HuH-7 (cell line): ENCODE measurements around the gene ST3GAL6.

Experiments
- DNase-seq: peaks from one replicate; pipeline ENCODE4 v3.0.0; 2011; ENCODE audit warnings: low spot score

ST3GAL6 gene

DNA sequence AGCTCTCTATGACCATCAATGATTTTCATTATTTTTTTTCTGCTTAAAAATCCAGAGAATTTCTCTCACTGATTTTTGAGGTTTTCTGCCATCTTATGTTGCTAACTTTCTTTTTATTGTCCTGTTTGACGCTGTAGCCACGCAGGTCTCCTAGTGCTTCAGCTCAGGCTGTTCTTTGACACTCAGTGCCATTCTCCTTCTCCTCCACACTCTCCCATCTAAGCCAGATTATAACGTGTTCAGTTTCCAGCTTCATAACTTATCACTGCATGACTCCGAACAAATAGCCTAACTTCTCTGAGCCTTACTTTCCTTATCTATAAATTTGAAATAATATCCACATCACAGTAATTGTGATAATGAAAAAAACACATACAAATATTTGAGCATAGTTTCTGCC is 22.8 kb upstream of the ST3GAL6 start:
- DNase-seq: no peak

DNA sequence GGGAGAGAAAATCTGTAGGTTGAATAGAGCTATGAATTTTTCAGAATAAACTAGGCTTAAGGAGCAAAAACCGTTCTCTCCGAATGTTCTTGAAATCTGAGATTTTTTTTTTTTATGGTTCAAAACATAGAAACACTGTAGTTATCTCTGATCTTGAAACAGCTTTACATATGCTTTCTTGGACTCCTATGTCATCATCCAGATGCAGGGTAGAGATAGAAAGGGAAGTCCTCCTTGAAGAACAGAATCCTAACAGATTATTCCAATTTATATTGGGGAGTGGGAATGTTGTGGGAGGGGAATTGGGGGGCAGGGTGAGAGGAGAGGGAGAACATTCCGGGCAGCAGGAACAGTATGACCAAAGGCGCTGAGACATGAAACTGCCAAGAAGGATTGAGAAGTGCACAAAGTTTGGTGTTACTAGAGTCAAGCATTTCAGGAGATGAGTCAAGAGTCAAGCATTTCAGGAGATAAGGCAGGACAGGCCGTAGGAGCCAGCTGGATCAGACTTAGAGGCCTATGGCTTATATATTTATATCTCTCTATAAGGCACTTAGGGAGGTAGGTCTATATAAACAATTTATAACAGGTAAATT is 21.9 kb upstream of the ST3GAL6 start:
- DNase-seq: no peak

DNA sequence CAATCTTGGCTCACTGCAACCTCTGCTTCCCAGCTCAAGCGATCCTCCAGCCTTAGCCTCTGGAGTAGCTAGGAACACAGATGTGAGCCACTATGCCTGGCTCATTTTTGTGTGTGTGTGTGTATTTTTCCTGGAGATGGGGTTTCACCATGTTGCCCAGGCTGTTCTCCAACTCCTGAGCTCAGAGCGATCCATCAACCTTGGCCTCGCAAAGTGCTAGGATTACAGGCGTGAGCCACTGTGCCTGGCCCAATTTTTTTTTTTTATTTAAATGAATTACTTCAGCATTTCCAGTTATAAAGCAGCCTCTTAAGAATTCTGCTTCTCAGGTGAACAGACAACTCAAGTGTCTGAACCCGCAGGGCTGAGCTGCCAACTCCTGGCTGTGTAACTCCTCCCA is 20.1 kb upstream of the ST3GAL6 start:
- no peak for DNase-seq

DNA sequence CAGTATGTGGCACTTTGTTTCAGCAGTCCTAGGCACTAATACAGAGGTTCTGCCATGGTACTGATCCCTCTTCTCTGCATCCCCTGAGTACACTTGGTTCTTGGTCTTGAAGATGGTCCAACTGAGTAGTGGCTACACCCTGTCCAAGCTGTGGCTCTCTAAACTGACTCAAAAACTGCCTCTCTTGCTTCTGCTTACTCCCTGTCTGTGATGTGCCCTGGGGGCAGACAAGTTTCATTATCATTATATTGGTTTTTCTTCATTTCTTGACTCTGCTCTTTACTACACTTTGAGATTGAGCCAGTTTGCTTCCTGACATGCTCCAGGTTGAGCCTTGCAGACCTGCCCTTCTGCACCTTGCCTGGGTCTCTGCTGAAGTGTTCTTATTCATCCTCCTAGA is 18.9 kb upstream of the ST3GAL6 start:
- DNase-seq: no peak

DNA sequence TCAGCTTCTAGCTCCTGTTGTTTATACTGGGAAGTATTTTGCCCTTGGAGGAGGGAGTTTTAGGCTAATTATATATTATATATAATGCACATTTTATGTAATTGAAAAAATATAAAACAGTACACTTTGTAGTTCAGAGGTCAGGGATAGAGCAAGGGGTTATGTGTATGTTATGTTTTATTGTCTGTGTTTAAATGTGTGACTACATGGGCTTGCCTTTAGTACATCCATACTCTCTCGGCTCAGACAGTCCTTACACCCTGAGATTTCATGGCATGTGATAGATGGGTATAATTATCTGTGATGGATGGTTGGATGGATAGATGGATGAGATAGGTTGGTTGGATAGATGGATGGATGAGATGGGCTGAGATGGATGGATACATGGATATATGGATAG is 17.4 kb upstream of the ST3GAL6 start:
- no peak for DNase-seq

DNA sequence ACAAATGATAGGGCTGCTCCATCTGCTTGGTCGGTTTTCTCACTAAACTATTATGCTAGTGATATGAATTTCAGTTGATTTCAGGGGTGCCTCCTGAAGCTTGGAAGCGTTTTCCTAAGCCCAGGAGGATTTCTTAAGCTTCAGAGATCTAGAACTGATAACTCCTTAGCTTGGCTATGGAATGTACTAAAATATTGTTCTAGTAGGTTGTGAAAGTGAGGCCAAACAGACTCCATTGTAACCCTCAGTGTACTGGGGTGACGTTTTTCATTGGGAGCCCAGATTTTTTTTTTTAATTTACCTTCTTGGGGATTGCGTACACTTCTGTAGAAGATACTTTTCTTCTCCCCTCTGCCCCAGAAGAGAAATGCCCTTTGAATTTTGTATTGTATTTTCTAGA is 17.0 kb upstream of the ST3GAL6 start:
- DNase-seq: no peak

DNA sequence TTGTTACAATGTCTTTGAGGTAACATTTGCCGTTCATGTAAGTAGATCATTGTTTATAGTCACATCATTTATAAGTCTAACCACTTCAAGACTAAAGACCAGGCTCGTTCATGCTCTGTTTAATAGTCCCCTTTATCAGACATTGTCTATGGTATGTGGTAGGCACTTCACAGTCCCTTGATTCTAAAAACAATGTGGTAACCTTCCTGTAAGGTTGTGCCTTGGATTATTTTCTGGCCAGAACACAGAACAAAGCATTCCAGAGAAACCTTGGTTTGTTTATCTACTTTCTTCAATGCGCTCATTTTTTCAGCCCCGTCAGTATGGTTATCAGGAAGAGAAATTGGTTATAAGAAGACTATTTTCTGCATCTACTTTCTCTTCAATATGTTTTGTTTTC is 16.3 kb upstream of the ST3GAL6 start:
- DNase-seq: no peak

DNA sequence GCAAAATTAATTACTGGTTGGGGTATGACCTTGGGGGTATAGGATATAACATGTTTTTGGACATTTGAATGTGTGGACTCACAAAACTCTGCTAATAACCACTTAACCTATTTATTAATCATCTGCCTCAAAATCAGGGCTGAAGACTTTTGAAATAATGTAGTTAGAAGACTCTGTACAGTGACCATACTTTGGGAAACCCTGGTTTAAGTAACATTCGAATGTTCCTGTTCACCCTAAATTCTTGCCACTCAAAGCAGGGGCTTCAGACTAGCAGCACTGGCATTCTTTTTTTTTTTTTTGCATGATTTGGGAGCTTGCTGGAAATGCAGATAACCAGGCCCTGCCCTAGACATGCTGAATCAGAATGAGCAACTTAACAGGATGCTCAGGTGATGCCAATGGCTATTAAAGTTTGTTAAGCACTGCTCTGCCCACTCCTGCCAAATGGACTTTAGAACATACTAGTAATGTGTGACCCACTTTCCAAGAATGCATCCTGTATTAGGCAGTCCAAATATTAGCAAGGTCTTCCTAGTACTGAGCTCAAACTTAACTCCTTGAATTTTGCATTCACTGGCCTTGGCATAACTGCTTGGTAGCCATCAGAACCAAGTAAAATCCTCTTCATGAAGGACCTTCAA is 12.7 kb upstream of the ST3GAL6 start:
- DNase-seq: no peak

DNA sequence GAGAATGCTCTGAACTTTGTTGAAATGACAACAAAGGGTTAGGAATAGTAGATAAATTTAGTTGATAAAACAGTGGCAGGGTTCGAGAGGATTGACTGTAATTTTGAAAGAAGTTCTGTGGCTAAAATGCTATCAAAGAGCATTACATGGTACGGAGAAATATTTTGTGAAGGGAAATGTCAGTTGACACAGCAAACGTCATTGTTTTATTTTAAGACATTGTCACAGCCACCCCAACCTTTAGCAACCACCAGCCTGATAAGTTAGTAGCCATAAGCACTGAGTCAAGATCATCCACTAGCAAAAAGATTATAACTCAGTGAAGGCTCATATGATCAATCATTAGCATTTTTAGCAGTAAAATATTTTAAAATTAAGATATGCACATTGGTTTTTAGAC is 8.7 kb upstream of the ST3GAL6 start:
- DNase-seq: no peak

DNA sequence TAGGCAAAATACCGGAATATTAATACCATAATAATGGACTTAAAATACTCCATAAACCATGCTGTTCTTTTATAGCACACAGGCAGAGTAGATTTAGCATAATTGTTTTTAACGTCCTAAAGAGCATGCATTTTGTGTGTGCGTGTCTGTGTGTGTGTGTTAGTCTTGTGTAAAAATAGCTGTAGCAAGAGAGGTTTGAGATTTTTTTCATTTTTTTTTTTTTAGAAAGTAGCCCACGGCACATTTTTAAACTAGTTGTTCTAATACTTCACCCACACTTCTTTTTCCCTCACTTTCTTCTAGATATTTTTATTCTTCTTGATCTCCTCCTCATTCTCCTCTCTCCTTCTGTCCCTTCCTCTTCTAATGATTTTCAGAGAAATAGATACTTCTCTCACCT is 7.5 kb upstream of the ST3GAL6 start:
- no peak for DNase-seq

DNA sequence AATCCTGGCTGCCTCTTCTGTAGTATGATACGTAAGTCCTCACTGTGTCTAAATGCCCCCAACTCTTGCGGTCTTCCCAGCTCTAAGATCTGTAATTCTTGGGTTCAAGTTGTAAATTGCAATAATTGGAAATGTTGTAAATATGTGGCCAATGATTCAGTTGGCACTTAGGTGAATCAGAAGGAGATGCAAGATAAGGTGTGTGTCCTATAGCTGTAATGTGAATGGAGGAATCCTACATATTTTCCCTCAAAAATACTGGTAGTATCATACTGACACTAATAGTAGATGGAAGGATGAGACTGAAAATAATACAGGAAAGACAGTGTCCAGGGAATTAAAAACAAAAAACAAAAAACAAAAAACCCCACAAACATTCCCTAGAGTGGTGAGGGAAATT is 3.5 kb upstream of the ST3GAL6 start:
- no peak for DNase-seq

DNA sequence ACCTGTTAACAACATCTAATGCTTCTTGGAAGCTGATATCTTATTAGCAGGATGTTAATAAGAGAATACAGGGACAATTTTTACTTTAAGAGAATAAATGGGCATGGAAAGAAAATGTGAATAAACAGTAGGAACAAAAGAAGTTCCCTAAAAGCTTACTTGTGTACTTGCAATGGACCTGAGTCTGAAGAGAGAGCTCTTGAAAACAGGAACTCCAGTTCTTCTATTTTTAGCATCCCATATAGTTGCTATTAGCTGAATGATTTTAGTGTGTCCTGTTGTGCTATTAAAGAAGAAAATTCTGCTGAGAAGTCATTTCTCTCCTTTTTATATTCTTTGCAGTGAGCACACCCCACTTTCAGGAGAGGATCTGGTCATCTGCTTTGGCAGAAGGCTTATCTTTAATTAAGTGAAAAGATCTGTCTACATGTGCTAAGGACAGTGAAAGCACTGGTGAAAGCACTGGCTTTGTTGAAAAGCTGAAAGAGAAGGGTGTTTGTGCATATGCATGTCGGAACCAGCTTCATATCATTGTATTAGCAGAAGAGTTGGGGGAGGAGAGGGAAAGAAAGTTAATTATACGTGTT is 1.4 kb upstream of the ST3GAL6 start:
- no peak for DNase-seq

DNA sequence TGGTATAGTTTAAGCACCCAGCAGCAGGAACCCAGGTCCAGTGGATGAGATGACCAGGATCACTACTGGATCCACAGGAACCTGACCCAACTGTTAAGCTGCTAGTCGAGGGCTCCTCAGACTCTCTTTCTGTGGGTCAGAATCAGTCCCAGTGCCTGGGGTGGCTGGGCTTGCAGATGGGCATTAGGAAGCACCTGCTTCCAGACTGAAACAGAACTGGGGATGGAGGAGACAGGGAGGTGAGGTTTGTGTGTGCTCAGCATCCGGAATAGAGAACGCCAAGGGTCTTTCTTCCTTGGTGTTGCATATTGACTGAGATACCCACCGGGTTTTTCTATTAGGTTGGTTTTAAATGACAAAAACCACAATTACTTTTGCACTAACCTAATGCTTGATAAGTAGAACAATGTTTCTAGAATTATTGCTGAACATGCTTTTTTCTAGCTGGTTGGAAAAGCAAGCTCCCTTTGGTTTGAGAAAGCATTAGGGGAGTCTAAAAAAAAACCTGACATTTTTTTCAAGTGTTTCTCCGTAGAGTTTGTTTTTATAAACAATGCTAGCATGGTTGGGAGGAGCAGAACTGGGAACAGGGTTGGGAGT is 779 bp downstream of the ST3GAL6 start:
- DNase-seq: no peak

DNA sequence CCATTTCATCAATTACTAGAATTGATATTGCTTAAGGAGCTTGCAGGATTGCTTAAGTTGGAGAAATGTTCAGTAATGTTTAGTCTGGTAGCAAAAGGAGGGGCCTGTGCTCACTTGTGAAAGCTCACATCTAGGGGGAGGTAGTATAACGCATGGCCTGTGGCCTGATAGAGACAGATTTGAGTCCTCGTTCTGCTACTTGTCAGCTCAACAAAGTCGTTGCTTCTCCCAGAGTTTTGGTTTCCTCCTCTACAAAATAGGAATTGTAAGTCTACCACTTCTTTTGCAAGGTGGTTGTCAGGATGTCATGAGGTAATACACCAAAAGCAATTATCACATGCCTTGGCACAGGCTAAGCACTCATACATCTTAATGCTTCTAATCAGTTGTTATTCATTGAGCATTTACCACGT is 1.3 kb downstream of the ST3GAL6 start:
- DNase-seq: no peak

DNA sequence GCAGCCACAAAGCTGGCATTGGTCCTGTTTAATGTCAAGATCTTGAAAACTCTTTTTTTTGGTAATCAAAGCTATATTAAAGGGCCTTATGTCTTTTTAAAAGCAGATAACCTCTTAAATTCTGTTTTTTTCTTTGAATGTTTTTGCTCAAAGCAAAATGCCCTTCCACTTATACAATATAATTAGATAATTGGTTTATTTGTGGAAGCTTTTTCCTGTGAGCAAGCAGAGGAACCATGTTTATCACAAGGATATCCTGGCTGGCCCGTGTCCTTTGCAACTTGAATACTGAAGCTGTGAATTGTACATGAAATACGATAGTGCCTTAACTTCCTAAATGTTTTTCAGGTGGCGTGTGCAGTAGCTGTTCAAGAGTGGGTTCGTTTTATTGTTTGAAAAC is 2.6 kb downstream of the ST3GAL6 start:
- no peak for DNase-seq

DNA sequence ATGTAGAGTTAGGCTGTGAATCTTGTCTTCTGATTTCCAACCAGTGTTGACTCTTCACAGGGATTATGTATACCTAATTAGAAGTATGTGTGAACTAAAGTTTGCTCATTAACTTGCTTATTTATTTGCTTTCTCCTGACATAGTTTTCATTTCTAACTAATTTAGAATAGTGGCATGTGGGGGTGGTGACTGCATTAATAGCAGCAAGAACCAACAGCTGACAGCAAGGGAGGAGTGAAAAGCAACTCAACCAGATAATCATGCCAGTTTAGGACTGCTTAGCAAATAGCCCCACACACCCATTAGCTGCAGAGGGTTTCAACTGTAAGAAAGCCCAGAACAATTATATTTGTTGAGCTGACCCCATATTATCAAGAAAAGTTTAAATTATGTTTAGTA is 3.8 kb downstream of the ST3GAL6 start:
- no peak for DNase-seq

DNA sequence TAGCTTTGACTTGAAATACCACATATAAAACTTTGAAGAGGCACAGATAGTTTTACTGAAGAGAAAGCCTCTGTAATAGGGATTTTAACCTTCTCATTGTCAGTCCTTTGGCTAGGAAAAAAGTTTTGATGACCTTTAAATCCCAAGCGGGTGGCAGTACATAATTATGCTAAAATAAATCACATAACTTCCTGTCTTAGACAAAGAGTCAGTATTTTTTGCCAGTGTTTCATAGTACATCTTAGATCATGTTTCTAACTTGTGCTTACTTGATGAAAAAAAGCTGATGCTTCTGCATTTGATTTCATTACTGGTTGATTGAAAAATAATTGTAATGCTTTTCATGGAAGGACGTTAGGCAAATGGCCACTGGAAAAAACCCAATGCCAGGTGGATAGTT is 5.8 kb downstream of the ST3GAL6 start:
- no peak for DNase-seq

DNA sequence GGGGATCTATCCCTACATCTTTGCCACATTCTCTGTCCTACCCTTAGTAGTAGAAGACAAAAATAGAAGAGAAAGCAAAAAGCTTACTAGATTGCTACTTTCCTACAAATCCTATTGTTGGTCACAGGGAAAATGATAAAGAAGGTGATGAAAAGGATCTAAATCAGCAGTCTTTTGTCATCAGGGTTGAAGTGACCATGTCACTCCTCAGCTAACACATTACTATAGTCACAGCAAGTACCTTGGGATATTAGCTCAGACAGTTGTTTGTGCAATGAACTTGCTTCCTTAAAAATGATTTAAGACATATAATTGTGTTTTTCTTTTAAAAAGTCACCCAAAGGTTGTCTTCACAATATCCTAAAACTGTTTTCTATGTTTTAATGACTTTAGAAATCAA is 6.3 kb downstream of the ST3GAL6 start:
- DNase-seq: no peak

DNA sequence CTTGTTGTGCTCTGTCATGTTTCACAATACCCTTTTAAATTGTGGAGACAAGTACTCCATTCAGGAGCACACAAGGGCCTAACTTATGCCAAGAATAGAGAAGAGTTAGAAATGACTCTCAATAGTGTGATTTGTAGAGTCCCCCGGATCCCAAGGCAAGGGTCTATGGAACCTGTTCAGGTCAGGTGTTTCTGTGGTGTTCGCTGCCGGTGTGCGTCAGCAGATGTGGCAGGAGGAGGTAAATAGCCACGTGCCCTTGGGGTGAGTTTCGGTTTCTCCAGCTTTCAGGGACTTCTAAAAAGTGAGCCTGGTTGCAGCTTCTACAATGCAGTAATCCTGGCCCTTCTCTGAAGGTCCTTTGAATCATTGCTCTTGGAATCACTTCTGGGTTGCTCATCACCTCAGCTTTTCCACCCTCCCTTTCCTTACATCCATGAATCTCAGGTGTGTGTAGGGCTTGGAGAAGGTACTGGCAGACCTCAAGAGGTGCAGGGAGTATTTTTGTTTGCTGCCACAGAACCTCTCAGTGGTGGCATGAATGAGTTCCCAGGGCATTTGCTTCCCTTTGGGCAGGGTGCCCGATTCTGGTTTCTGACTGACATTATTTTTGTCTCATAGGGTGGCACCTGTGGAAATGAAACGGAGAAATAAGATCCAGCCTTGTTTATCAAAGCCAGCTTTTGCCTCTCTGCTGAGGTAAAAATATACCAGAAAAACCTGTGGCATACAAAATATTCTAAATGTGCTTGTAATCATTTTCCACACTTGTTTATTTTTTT is 7.3 kb downstream of the ST3GAL6 start:
- no peak for DNase-seq

DNA sequence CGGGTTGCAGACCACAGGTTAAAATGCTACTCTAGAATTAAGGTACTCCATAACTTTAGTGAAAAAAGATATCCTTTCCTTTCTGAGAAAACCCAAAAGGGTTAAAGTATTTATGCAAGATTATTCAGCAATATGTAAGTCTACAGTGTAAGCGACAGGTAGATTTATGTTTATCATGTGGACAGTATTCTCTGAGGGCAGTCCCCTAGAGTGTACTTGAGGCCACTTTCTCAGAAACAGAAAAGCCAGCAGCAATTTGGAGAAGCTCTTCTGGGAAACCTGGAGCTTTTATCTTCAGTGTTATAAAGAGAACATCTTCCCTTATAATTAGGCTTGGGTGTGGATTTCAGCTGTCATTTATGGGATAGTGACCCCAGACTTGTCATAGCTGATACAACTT is 8.9 kb downstream of the ST3GAL6 start:
- no peak for DNase-seq

DNA sequence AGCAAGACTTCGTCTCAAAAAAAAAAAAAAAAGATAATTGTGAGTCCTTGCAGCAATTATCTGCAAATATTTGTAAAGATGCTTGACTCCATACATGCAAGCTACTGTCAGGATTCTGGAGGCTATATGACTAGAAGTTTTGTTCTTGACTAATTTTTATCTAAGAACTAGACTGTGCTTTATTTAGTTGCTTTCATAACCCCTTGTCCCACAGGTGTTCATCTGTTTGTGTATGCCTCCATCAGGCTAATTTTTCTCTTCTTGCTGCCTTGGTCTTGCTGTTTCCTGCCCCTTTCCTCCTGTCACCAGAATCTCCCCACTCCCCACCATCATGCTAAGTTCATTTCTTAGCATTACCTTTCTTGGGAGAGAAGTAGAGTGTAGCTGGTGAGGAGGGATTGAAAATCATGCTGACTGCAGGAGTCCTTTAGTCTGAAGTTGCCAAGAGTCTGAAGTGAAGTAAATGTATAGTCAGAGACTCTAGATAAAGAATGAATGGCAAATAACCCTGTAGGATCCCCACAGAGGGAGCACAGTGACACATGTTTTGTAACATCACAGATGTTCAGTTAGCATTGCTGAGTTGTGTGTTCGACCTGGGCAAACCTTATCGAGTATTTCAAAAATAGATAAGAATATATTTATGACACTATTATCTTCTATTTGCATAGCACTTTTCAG is 12.5 kb downstream of the ST3GAL6 start:
- DNase-seq: no peak

DNA sequence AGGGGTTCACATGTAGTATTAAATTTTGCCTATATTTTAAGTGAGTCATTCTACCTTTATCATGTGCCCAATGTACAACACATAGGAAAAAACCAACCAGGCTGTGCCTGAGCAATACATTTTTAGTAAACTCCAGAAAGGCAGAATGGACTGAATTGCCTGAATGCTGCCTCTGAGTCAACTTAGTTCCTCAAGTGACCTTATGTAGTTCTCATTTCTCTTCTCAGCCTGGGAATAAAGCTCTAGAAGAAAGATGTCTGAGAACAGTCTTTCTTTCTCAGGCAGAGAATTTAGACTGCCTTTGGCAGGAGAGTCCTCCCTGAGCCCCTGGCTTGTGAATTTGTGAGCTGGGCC is 13.0 kb downstream of the ST3GAL6 start:
- no peak for DNase-seq
